C4-2B (cell line): ENCODE data around the gene LRP1-AS.

ENCODE experiments used
- CTCF ChIP-seq: fragments of 450-650 bp; conservative IDR thresholded peaks from 2 replicates; pipeline ENCODE4 v1.5.1; 2017; ENCODE audit warnings: mild to moderate bottlenecking
- ZFX ChIP-seq: fragments of 450-650 bp; IDR thresholded peaks from 2 replicates; pipeline ENCODE4 v1.6.1; 2017

- TF ChIP-seq CTCF (no peak), ZFX (no peak)
Measured at GRCh38 chr12:57098546-57098945, 48.9 kb downstream of the LRP1-AS start.
